ENCODE measurements around the gene POLR2L.

POLR2L gene

DNA sequence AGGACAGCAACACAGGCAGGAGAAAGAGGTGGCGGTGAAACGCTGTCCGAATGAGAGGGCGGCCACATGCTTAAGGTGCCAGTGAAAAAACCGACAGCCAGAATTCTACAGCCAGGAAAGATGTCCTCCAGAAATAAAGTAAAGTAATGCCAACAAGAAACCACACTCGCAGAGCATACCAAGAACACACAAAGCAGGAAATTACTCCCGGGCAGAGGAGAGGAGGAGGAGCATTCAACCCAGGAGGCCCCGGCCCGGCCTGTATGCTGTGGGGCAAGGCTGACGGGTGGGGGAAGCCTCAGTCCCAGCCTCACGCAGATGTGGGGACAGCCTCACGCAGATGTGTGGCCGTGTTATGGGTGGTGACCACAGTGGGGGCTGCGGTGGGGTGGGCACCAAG lies 40.3 kb upstream of the POLR2L start:
- DNase-seq, result no peak
- intact Hi-C loops (cut with DNase I; ENCODE audit: low total_unique reads), result no loop called here
- H3K9me3 ChIP-seq, result no peaks in the 10 kb centered on the region
- no peak overlapping the region for H3K4me3 ChIP-seq
- no peak overlapping the region for H3K27ac ChIP-seq
- TF ChIP-seq, protein P1, sequence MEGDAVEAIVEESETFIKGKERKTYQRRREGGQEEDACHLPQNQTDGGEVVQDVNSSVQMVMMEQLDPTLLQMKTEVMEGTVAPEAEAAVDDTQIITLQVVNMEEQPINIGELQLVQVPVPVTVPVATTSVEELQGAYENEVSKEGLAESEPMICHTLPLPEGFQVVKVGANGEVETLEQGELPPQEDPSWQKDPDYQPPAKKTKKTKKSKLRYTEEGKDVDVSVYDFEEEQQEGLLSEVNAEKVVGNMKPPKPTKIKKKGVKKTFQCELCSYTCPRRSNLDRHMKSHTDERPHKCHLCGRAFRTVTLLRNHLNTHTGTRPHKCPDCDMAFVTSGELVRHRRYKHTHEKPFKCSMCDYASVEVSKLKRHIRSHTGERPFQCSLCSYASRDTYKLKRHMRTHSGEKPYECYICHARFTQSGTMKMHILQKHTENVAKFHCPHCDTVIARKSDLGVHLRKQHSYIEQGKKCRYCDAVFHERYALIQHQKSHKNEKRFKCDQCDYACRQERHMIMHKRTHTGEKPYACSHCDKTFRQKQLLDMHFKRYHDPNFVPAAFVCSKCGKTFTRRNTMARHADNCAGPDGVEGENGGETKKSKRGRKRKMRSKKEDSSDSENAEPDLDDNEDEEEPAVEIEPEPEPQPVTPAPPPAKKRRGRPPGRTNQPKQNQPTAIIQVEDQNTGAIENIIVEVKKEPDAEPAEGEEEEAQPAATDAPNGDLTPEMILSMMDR (IDR thresholded peaks at IDR 0.05), result no peak
- peaks cover 11 to 85% (median 32%) of the 10 kb centered on the region in 3 donors for H3K36me3 ChIP-seq
- no peaks in the 10 kb centered on the region for H3K4me1 ChIP-seq
- no peaks in the 10 kb centered on the region for H3K27me3 ChIP-seq

DNA sequence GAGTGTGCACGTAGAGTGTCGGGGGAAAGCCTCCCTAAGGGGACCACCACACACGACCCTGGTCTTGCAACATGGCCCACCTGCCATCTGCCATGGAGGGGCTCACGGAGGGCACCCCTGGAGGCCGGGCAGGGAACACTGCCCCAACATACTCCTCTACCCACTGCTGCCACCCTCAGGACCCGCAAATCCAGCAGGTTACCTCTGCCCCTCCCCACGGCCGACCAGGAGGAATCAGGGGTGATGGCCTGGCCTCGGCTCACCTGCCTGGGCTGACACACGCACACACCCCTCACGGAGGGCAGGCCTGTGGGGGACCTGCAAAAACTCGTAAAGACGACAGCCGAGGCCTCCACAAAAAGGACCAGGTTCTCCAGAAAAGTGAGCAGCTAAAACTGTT lies 38.1 kb upstream of the POLR2L start:
- no peaks in the 10 kb centered on the region for H3K4me1 ChIP-seq
- H3K27me3 ChIP-seq, result no peaks in the 10 kb centered on the region
- H3K9me3 ChIP-seq, result no peaks in the 10 kb centered on the region
- no peak overlapping the region for H3K27ac ChIP-seq
- intact Hi-C loops (cut with DNase I; ENCODE audit: low total_unique reads), result no loop called here
- peaks cover 8 to 81% (median 26%) of the 10 kb centered on the region in 3 donors for H3K36me3 ChIP-seq
- H3K4me3 ChIP-seq, result no peak overlapping the region
- TF ChIP-seq, protein P1 (IDR thresholded peaks at IDR 0.05), result no peak
- DNase-seq, result no peak

DNA sequence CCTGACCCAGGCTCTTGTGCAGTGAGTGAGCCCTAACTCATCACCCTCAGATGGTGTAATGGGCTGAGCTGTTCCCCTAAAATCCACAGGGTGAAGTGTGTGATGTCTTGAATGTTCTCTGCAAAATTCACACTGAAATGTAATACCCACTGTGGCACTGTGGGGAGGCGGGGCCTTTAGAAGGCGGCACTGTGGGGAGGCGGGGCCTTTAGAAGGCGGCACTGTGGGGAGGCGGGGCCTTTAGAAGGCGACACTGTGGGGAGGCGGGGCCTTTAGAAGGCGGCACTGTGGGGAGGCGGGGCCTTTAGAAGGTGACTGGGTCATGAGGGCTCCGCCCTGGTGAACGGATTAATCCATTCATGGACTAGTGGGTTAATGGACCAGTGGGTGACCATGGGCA lies 35.2 kb upstream of the POLR2L start:
- Histone ChIP-seq H3K9me3 (no peaks in the 10 kb centered on the region), H3K27ac (no peak overlapping the region), H3K36me3 (peaks cover 8 to 69% (median 17%) of the 10 kb centered on the region in 3 donors), H3K27me3 (no peaks in the 10 kb centered on the region), H3K4me1 (no peaks in the 10 kb centered on the region), H3K4me3 (no peak overlapping the region)
- TF ChIP-seq, protein P1 (IDR thresholded peaks at IDR 0.05), result no peak
- intact Hi-C loops (cut with DNase I; ENCODE audit: low total_unique reads), result no loop called here
- no peak for DNase-seq

DNA sequence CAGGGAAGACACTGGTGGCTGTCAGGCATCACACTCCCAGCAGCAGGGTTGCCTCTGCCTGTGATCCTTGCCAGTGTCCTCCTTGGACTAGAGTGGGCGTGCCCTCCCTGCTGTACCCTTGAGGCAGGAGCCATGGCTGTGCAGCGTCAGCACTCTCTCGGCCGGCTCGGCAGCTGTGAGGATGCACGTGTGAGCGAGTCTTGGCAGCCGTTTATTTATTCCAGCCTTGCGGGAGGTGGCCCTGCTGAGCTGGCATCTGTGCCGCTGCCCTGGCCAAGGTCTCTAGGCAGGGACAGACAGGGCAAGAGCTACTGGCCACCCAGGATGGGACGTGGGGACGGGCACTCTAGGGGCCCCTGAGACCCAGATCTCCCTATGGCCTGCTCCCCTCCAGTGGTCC lies 34.2 kb upstream of the POLR2L start:
- DNase-seq, result no peak
- H3K4me3 ChIP-seq, result no peak overlapping the region

DNA sequence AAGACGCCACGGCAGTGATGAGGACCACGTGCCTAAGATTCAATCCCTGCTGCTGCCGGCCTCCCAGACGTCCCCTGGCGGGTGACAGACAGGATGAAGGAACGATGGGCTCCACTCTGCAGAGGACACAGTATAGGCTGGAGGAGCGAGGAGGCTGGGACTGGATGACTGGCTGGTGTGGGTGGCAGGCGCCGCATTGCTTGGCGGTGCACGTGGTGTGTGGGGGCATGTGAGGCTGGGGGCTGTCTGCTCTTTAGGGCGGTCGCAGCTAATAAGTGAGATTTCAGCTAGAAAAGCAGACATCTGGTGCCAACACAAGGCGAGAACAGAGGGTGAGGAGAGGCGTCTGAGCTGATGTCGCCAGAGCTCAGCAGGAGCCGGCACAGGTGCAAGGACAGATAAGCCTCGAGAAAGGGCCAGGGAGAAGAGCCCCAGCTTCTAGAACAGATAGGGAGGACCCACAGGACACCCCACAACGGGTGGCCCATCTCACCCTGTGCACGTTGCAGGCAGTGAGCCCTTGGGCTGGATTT lies 33.5 kb upstream of the POLR2L start:
- DNase-seq, result no peak
- Histone ChIP-seq H3K27me3 (no peaks in the 10 kb centered on the region), H3K9me3 (no peaks in the 10 kb centered on the region), H3K4me3 (no peak overlapping the region), H3K4me1 (no peaks in the 10 kb centered on the region), H3K36me3 (peaks cover 6 to 55% (median 15%) of the 10 kb centered on the region in 3 donors), H3K27ac (no peak overlapping the region)
- TF ChIP-seq, protein P1 (IDR thresholded peaks at IDR 0.05), result no peak
- intact Hi-C loops (cut with DNase I; ENCODE audit: low total_unique reads), result no loop called here

More for the DNA sequence above, 34.2 kb upstream of the POLR2L start:
- intact Hi-C loops (cut with DNase I; ENCODE audit: low total_unique reads), result no loop called here
- Histone ChIP-seq H3K36me3 (peaks cover 6 to 59% (median 15%) of the 10 kb centered on the region in 3 donors), H3K4me1 (no peaks in the 10 kb centered on the region), H3K9me3 (no peaks in the 10 kb centered on the region), H3K27ac (no peak overlapping the region), H3K27me3 (no peaks in the 10 kb centered on the region)
- TF ChIP-seq, protein P1 (IDR thresholded peaks at IDR 0.05), result no peak

DNA sequence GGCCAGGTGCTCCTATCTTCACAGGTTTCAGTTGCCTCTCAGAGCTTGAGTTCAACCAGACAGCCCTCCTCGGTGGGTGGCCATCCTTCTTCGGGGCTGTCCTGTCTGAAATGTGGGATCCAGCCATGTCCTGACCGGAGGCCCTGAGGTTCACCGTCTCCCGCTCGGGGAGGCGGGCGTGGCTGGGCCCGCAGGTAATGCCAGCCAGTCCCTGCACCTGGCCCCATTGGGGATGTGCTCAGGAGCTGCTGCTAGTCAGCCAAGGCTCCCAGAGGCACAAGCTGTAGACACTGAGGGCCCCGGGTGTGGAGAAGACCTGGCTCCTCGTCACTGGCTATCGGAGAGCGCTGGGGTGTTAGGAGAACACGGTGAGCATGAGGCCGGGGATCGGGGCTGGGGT lies 32.9 kb upstream of the POLR2L start:
- H3K4me3 ChIP-seq, result no peak overlapping the region
- H3K36me3 ChIP-seq, result peaks cover 6 to 52% (median 11%) of the 10 kb centered on the region in 3 donors
- H3K9me3 ChIP-seq, result no peaks in the 10 kb centered on the region
- TF ChIP-seq, protein P1 (IDR thresholded peaks at IDR 0.05), result no peak
- DNase-seq, result no peak
- H3K27me3 ChIP-seq, result no peaks in the 10 kb centered on the region
- H3K27ac ChIP-seq, result no peak overlapping the region
- no peaks in the 10 kb centered on the region for H3K4me1 ChIP-seq
- intact Hi-C loops (cut with DNase I; ENCODE audit: low total_unique reads), result no loop called here

Measured in tibial artery (tissue), 4 donors.